Lung microvascular endothelial cell (primary cell): Measurements from ENCODE around the gene CD68. TPM values are rescaled to one million over a fixed set of nuclear protein-coding genes. Genes with fewer than 3 reads are reported as not detected.

ENCODE experiments used
- DNase-seq, 2 donors: peaks; one replicate each; pipeline versions ENCODE4 v3.0.0 to v3.0.0-alpha.2; 2010; ENCODE audit warnings: low read depth in 2 of 2
- total RNA-seq: library from RNA; depleted of rRNA; stranded (reverse); fragments of >200 nt; gene quantifications from 2 replicates; pipeline ENCODE4 v1.2.1, GENCODE V29; 2014

The CD68 gene
- total RNA-seq, 1 donor from 2014 or later, result 0.40 TPM

- DNase-seq, result no peak
Measured at GRCh38 chr17:7559320-7560171, 19.9 kb upstream of the CD68 start.

GRCh38 chr17:7560172-7561027, 19.0 kb upstream of the CD68 start:
- peak; percentile 58 to 63 for DNase-seq

GRCh38 chr17:7561028-7561575, 18.3 kb upstream of the CD68 start:
- DNase-seq, result peak; percentile 87 to 90

- DNase-seq, result peak; percentile 94 to 96
Measured at GRCh38 chr17:7561589-7562207, 17.7 kb upstream of the CD68 start, which contains the start of gene SENP3. SENP3 (plus strand) TSS chr17:7561919; CDS start chr17:7563077, 1,158 bp downstream.

GRCh38 chr17:7562208-7562605, 17.2 kb upstream of the CD68 start:
- no peak for DNase-seq

GRCh38 chr17:7563115-7563869, 16.1 kb upstream of the CD68 start:
- DNase-seq, result no peak

- DNase-seq, result no peak
Measured at GRCh38 chr17:7569571-7569970, 9.9 kb upstream of the CD68 start.

GRCh38 chr17:7570351-7570750, 9.1 kb upstream of the CD68 start:
- DNase-seq, result no peak

GRCh38 chr17:7572338-7572587, 7.2 kb upstream of the CD68 start:
- no peak for DNase-seq

- peak; percentile 100 for DNase-seq
Measured at GRCh38 chr17:7572588-7573323, 6.7 kb upstream of the CD68 start.

- peak; percentile 95 to 97 for DNase-seq
Measured at GRCh38 chr17:7573324-7574080, 5.9 kb upstream of the CD68 start.

GRCh38 chr17:7574176-7574953, 5.1 kb upstream of the CD68 start:
- peak in 1 of 2 donors; percentile 23 for DNase-seq

GRCh38 chr17:7575481-7575883, 4.0 kb upstream of the CD68 start:
- DNase-seq, result no peak

GRCh38 chr17:7575959-7576358, 3.5 kb upstream of the CD68 start:
- no peak for DNase-seq

GRCh38 chr17:7576432-7576937, 3.0 kb upstream of the CD68 start:
- no peak for DNase-seq

GRCh38 chr17:7577327-7578199, 1.9 kb upstream of the CD68 start:
- no peak for DNase-seq

GRCh38 chr17:7579834-7580603, 581 bp downstream of the CD68 start:
- DNase-seq, result no peak
